HCT116 (cell line): ENCODE data around the gene FBXO46. TPM values are rescaled to one million over a fixed set of nuclear protein-coding genes. Genes with fewer than 3 reads are reported as not detected.

Experiments
- ATAC-seq: fragments of 200-7000 bp; cut with Tn5 transposase; 2 replicates; pipeline ENCODE4 v1.9.1; 2020; ENCODE audit warnings: mild to moderate bottlenecking, moderate library complexity
- BruUV-seq: library from RNA; stranded (reverse); fragments of 400-500 nt; replicated peaks from 2 replicates; lab custom pipeline; 2021; lab: Mats Ljungman, UMichigan
- CTCF ChIA-PET: fragments of 300-600 bp; sonication (Branson Sonifier 250); formaldehyde crosslinking; loops from one replicate; lab custom pipeline; 2021; ENCODE audit warnings: antibody characterized with exemption; lab: Charles Lee
- POLR2A ChIA-PET: fragments of 300-600, 350-600 bp; sonication (Branson Sonifier 250); formaldehyde crosslinking; loops from one replicate; lab custom pipeline; 2021; ENCODE audit warnings: antibody characterized with exemption; lab: Charles Lee
- RAD21 ChIA-PET, 2 experiments: fragments of 300-600 bp; sonication (Branson Sonifier 250); formaldehyde crosslinking; loops; one replicate each; lab custom pipeline; 2023; ENCODE audit warnings: low total read pairs in 2 of 2; ENCODE audit not compliant: uncharacterized antibody in 2 of 2, unreplicated experiment in 2 of 2, low non-redundant PET in 1 of 2; lab: Charles Lee
- DNase-seq: peaks from one replicate; pipeline ENCODE4 v3.0.0-alpha.2; 2010; ENCODE audit warnings: low read depth, low spot score
- H2AFZ ChIP-seq: fragments of 200-600 bp; shearing (Covaris generic), sonication (generic); 2 replicates; pipeline ENCODE4 v1.6.1; 2017; ENCODE audit warnings: low read depth, mixed run types, mixed read lengths, antibody characterized with exemption, low read length; ENCODE audit not compliant: poor library complexity, severe bottlenecking
- H3K27ac ChIP-seq: 2 replicates; pipeline ENCODE4 v1.5.1; 2012; ENCODE audit warnings: low read depth, low read length
- H3K27me3 ChIP-seq: fragments of 200-600 bp; sonication (generic); 2 replicates; pipeline ENCODE4 v1.6.1; 2016; ENCODE audit warnings: mixed run types, low read length, mixed read lengths; ENCODE audit not compliant: insufficient read depth
- H3K36me3 ChIP-seq, 2 experiments: fragments of 200-500 bp in 1 of 2; fragments of 200-600 bp in 1 of 2; sonication (Bioruptor generic) in 1 of 2; sonication (generic) in 1 of 2; 2 replicates each; pipeline versions ENCODE4 v1.5.1 to v1.6.1; 2014 to 2016; ENCODE audit warnings: low read length in 2 of 2, inconsistent platforms in 1 of 2, mixed read lengths in 1 of 2, mixed run types in 1 of 2; ENCODE audit not compliant: insufficient read depth in 2 of 2, control insufficient read depth in 1 of 2
- H3K4me1 ChIP-seq, 2 experiments: fragments of 200-600 bp in 1 of 2; sonication (generic) in 1 of 2; 2 replicates each; pipeline versions ENCODE4 v1.5.1 to v1.6.1; 2012 to 2017; ENCODE audit warnings: low read length in 2 of 2, inconsistent platforms in 1 of 2, mild to moderate bottlenecking in 1 of 2, mixed read lengths in 1 of 2, mixed run types in 1 of 2, moderate library complexity in 1 of 2; ENCODE audit not compliant: insufficient read depth in 2 of 2, control insufficient read depth in 1 of 2
- H3K4me2 ChIP-seq: fragments of 200-600 bp; sonication (generic); 2 replicates; pipeline ENCODE4 v1.6.1; 2017; ENCODE audit warnings: mixed run types, low read length, mixed read lengths
- H3K4me3 ChIP-seq, 2 experiments: fragments of 200-600 bp in 1 of 2; sonication (generic) in 1 of 2; replicated peaks in 1 of 2; 2 replicates each; pipeline ENCODE4 v1.5.1; 2011 to 2016; ENCODE audit warnings: low read length in 2 of 2, control low read depth in 1 of 2, low read depth in 1 of 2, mild to moderate bottlenecking in 1 of 2, mixed read lengths in 1 of 2, mixed run types in 1 of 2
- H3K79me2 ChIP-seq: fragments of 200-600 bp; sonication (generic); 2 replicates; pipeline ENCODE4 v1.6.1; 2017; ENCODE audit warnings: mild to moderate bottlenecking, mixed run types, low read length, moderate library complexity, mixed read lengths; ENCODE audit not compliant: insufficient read depth
- H3K9ac ChIP-seq: fragments of 200-600 bp; sonication (generic); 2 replicates; pipeline ENCODE4 v1.6.1; 2016; ENCODE audit warnings: low read length, mixed read lengths
- H3K9me2 ChIP-seq: fragments of 200-600 bp; sonication (generic), shearing (Covaris generic); 2 replicates; pipeline ENCODE4 v1.6.1; 2017; ENCODE audit warnings: mixed run types, mild to moderate bottlenecking, moderate library complexity; ENCODE audit not compliant: insufficient read depth
- H3K9me3 ChIP-seq, 2 experiments: fragments of 200-500 bp in 1 of 2; fragments of 200-600 bp in 1 of 2; sonication (Bioruptor generic) in 1 of 2; sonication (generic) in 1 of 2; 2 replicates each; pipeline ENCODE4 v1.6.1; 2014 to 2017; ENCODE audit warnings: low read length in 2 of 2, mixed read lengths in 2 of 2, inconsistent platforms in 1 of 2, low read depth in 1 of 2, mild to moderate bottlenecking in 1 of 2, mixed run types in 1 of 2, moderate library complexity in 1 of 2; ENCODE audit not compliant: control insufficient read depth in 1 of 2, insufficient read depth in 1 of 2
- H4K20me1 ChIP-seq: fragments of 200-600 bp; sonication (generic), shearing (Covaris generic); 2 replicates; pipeline ENCODE4 v1.6.1; 2017; ENCODE audit warnings: mixed run types, mild to moderate bottlenecking, moderate library complexity; ENCODE audit not compliant: insufficient read depth
- CBX3 ChIP-seq: IDR thresholded peaks from 2 replicates; pipeline ENCODE4 v1.6.1; 2012; ENCODE audit warnings: low read depth
- CEBPB ChIP-seq: IDR thresholded peaks from 2 replicates; pipeline ENCODE4 v1.6.1; 2012; ENCODE audit warnings: low read depth
- EGR1 ChIP-seq: IDR thresholded peaks from 2 replicates; pipeline ENCODE4 v1.6.1; 2012; ENCODE audit warnings: low read depth
- EZH2 ChIP-seq: fragments of 200-600 bp; sonication (generic); IDR thresholded peaks from 2 replicates; pipeline ENCODE4 v1.6.1; 2017; ENCODE audit warnings: antibody characterized with exemption, mixed run types
- EZH2phosphoT487 ChIP-seq: fragments of 200-600 bp; IDR thresholded peaks from 2 replicates; pipeline ENCODE4 v1.6.1; 2018; ENCODE audit warnings: antibody characterized with exemption, borderline replicate concordance
- JUND ChIP-seq: IDR thresholded peaks from 2 replicates; pipeline ENCODE4 v1.6.1; 2012
- MAX ChIP-seq: IDR thresholded peaks from 2 replicates; pipeline ENCODE4 v1.6.1; 2012
- POLR2A ChIP-seq: IDR thresholded peaks from 2 replicates; pipeline ENCODE4 v1.7.0; 2011; ENCODE audit warnings: borderline replicate concordance; ENCODE audit not compliant: insufficient read depth, insufficient read length; ENCODE audit errors: extremely low read depth
- POLR2AphosphoS5 ChIP-seq: IDR thresholded peaks from 2 replicates; pipeline ENCODE4 v1.6.1; 2011; ENCODE audit warnings: mild to moderate bottlenecking, low read depth, low read length, moderate library complexity
- REST ChIP-seq: IDR thresholded peaks from 2 replicates; pipeline ENCODE4 v1.6.1; 2012; ENCODE audit warnings: low read depth
- SIN3A ChIP-seq: IDR thresholded peaks from 2 replicates; pipeline ENCODE4 v1.6.1; 2012; ENCODE audit warnings: low read depth
- SP1 ChIP-seq: IDR thresholded peaks from 2 replicates; pipeline ENCODE4 v1.6.1; 2012; ENCODE audit warnings: low read depth
- SRF ChIP-seq: IDR thresholded peaks from 2 replicates; pipeline ENCODE4 v1.6.1; 2012; ENCODE audit warnings: low read depth
- TCF7L2 ChIP-seq: IDR thresholded peaks from 2 replicates; pipeline ENCODE4 v1.7.0; 2011; ENCODE audit warnings: borderline replicate concordance, inconsistent platforms; ENCODE audit not compliant: insufficient read depth, insufficient read length; ENCODE audit errors: extremely low read depth
- YY1 ChIP-seq: IDR thresholded peaks from 2 replicates; pipeline ENCODE4 v1.6.1; 2011; ENCODE audit warnings: low read length, low read depth, moderate library complexity, mild to moderate bottlenecking; ENCODE audit not compliant: insufficient replicate concordance; ENCODE audit errors: extremely low read depth
- ZFX ChIP-seq: fragments of 450-650 bp; IDR thresholded peaks from 2 replicates; pipeline ENCODE4 v1.6.1; 2017
- intact Hi-C: fragments of 100-400 bp; cut with micrococcal nuclease; formaldehyde crosslinking; loops from 2 replicates; pipeline ENCODE4 v1.10.0; 2022
- total RNA-seq: library from RNA; stranded (reverse); gene quantifications from one replicate; pipeline ENCODE4 v1.2.1, GENCODE V29; 2021; ENCODE audit not compliant: unreplicated experiment

The FBXO46 gene
- total RNA-seq, 1 experiment from 2014 or later = 31.7 TPM

GRCh38 chr19:45692187-45693105 is 38.2 kb downstream of the FBXO46 start, which contains the start of gene QPCTL:
Gene QPCTL (plus strand): TSS chr19:45692666. CDS start chr19:45692704, 38 bp downstream.
- Histone ChIP-seq H3K27me3 (no peaks in the 10 kb centered on the region), H2AFZ (peak within 1 kb of the TSS; percentile 86), H3K4me3 (peak within 1 kb of the TSS; percentile 86 to 98), H3K9me3 (no peaks in the 10 kb centered on the region), H3K4me2 (peak within 1 kb of the TSS; percentile 95), H3K27ac (peak within 1 kb of the TSS; percentile 79), H3K9me2 (no peaks in the 10 kb centered on the region), H3K79me2 (peaks cover 45% of the 10 kb centered on the region), H3K36me3 (peaks cover 9 to 30% of the 10 kb centered on the region in 2 experiments), H4K20me1 (no peaks in the 10 kb centered on the region; the same call in 1 of the 2 replicates), H3K9ac (peak within 1 kb of the TSS; percentile 97), H3K4me1 (peaks cover 3 to 13% of the 10 kb centered on the region in 2 experiments; a peak in 3 of 4 replicates)
- ATAC-seq (peak; percentile 91), DNase-seq (peak; percentile 99)
- ChIA-PET POLR2A (interaction anchor here (0.7 to 4.3 kb wide), 14 partner anchors 10 to 1548 kb away, joined by 3 to 24 read pairs (median 6); partner anchors contain the start of genes FOSB and SIX5), RAD21 (interaction anchor here (0.8 to 1.8 kb wide), 3 partner anchors 25 to 77 kb away, joined by 3 to 4 read pairs (median 4); partner anchors contain the start of gene SIX5 (in 1 of the 2)), CTCF (interaction anchor here (0.6 to 2.9 kb wide), 13 partner anchors 11 to 1557 kb away, joined by 3 to 28 read pairs (median 8); partner anchors contain the start of gene SIX5)
- intact Hi-C loops = loop anchor here (2.0 kb wide), 1 partner anchor 78 kb away; no protein-coding TSS in a partner anchor
- no TSS peak for BruUV-seq
- no peak for TF ChIP-seq EGR1
- no peak for TF ChIP-seq JUND
- peak; percentile 63 for TF ChIP-seq SIN3A
- TF ChIP-seq REST = no peak
- TF ChIP-seq POLR2AphosphoS5 = peak; percentile 85
- TF ChIP-seq EZH2 = no peak
- TF ChIP-seq CBX3 = no peak
- TF ChIP-seq POLR2A = peak; percentile 61
- TF ChIP-seq TCF7L2 = peak; percentile 94
- no peak for TF ChIP-seq YY1
- no peak for TF ChIP-seq EZH2phosphoT487
- peak; percentile 75; the same call in 1 of the 2 replicates for TF ChIP-seq MAX
- TF ChIP-seq SRF = peak; percentile 62; the same call in 1 of the 2 replicates
- TF ChIP-seq CEBPB = no peak
- TF ChIP-seq ZFX = peak; percentile 69; the same call in 1 of the 2 replicates
- peak; percentile 79 for TF ChIP-seq SP1
- TF ChIP-seq, all 23 proteins: peak for 8
